Measurements from ENCODE around the gene ELP4. TPM values are rescaled to one million over a fixed set of nuclear protein-coding genes. Genes with fewer than 3 reads are reported as not detected.
"Not testable (repeated sequence)": the region's sequence is repeated elsewhere in the genome, so short reads cannot be mapped to it uniquely, and the experiment has no call there.

Gene ELP4
- total and polyA plus RNA-seq, 9 of the 15 experiments (the other 6 are each of a cell fraction or from before 2014, with no cell fraction given) = 24.1 to 60.3 (median 38.7) TPM

DNA sequence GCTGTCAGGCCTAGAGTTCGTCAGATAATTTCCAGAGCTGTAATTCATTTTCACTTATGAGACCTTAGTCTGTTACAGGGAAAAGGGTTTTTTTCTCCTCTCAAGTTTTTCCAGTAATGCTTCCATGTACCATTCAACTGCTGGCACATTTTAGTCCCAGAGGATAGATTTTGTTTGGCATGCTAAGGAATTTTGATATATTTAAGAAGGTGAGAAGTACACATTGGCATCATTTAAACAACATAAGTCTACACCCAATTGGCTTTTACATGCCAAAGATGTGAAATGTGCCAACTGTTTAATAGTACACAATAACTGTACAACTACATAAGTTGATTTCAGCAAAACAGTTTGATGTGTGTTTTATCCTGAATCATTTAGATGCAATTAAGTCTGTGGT lies 230.6 kb downstream of the ELP4 start (continued):
- TF ChIP-seq, protein P1, sequence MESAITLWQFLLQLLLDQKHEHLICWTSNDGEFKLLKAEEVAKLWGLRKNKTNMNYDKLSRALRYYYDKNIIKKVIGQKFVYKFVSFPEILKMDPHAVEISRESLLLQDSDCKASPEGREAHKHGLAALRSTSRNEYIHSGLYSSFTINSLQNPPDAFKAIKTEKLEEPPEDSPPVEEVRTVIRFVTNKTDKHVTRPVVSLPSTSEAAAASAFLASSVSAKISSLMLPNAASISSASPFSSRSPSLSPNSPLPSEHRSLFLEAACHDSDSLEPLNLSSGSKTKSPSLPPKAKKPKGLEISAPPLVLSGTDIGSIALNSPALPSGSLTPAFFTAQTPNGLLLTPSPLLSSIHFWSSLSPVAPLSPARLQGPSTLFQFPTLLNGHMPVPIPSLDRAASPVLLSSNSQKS (CRISPR knock-in tag; IDR thresholded peaks at IDR 0.05) = no peak
- no peak for TF ChIP-seq SMARCA4 (IDR thresholded peaks at IDR 0.05)
- no peak for TF ChIP-seq SIN3B (IDR thresholded peaks at IDR 0.05; ENCODE audit: low read depth)
- no peak for TF ChIP-seq NFIX (CRISPR knock-in tag; IDR thresholded peaks at IDR 0.05; ENCODE audit: low read depth)
- TF ChIP-seq, protein P2, sequence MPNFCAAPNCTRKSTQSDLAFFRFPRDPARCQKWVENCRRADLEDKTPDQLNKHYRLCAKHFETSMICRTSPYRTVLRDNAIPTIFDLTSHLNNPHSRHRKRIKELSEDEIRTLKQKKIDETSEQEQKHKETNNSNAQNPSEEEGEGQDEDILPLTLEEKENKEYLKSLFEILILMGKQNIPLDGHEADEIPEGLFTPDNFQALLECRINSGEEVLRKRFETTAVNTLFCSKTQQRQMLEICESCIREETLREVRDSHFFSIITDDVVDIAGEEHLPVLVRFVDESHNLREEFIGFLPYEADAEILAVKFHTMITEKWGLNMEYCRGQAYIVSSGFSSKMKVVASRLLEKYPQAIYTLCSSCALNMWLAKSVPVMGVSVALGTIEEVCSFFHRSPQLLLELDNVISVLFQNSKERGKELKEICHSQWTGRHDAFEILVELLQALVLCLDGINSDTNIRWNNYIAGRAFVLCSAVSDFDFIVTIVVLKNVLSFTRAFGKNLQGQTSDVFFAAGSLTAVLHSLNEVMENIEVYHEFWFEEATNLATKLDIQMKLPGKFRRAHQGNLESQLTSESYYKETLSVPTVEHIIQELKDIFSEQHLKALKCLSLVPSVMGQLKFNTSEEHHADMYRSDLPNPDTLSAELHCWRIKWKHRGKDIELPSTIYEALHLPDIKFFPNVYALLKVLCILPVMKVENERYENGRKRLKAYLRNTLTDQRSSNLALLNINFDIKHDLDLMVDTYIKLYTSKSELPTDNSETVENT (CRISPR knock-in tag; IDR thresholded peaks at IDR 0.05) = no peak
- TF ChIP-seq PHF8 (IDR thresholded peaks at IDR 0.05; ENCODE audit: borderline replicate concordance, low read length) = no peak
- TF ChIP-seq PTTG1 (tag; IDR thresholded peaks at IDR 0.05; ENCODE audit: low read depth) = no peak

DNA sequence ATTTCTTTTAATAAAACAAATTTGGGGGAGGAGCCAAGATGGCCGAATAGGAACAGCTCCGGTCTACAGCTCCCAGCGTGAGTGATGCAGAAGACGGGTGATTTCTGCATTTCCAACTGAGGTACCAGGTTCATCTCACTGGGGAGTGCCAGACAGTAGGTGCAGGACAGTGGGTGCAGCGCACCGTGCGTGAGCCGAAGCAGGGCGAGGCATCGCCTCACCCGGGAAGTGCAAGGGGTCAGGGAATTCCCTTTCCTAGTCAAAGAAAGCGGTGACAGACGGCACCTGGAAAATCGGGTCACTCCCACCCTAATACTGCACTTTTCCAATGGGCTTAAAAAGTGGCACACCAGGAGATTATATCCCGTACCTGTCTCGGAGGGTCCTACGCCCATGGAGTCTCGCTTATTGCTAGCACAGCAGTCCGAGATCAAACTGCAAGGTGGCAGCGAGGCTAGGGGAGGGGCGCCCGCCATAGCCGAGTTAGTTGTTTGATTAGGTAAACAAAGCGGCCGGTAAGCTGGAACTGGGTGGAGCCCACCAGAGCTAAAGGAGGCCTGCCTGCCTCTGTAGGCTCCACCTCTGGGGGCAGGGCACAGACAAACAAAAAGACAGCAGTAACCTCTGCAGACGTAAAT lies 231.3 kb downstream of the ELP4 start:
- H4K20me1 ChIP-seq (replicated peaks; ENCODE audit: control insufficient read depth, insufficient read depth, low read length); DNase-seq (ENCODE audit: extremely low read depth in 1 of 4, low spot score in 3 of 4); H3K27ac ChIP-seq (ENCODE audit: extremely low read depth, low read depth, low read length); H3K9me1 ChIP-seq (ENCODE audit: control insufficient read depth, insufficient read depth, low read length); intact Hi-C loops (cut with micrococcal nuclease); H3K36me3 ChIP-seq (ENCODE audit: control insufficient read depth, insufficient read depth, low read length); H2AFZ ChIP-seq (ENCODE audit: low read depth, low read length); POLR2A ChIA-PET; H3K27me3 ChIP-seq (ENCODE audit: control insufficient read depth in 2 of 2, insufficient read depth in 2 of 2, low read length in 2 of 2); H3K9me3 ChIP-seq (replicated peaks; ENCODE audit: control insufficient read depth, insufficient read depth, low read depth, low read length); H3K4me2 ChIP-seq (ENCODE audit: insufficient read depth, low read length); FAIRE-seq; H3K79me2 ChIP-seq (ENCODE audit: control insufficient read depth, insufficient read depth, low read length); ATAC-seq; BruUV-seq (replicated peaks); CTCF ChIA-PET (ENCODE audit: low intra/inter-chr PET ratio); H3K4me3 ChIP-seq; in situ Hi-C loops (cut with MboI); H3K4me1 ChIP-seq (replicated peaks in 1 of 2; ENCODE audit: control insufficient read depth in 2 of 2, insufficient read depth in 2 of 2, low read length in 2 of 2); H3K9ac ChIP-seq (ENCODE audit: insufficient read depth in 1 of 2, low read depth in 2 of 2, low read length in 2 of 2): not testable (repeated sequence)
- 92% methylated on average over 12 of the region's 26 CpGs for WGBS (ENCODE audit: insufficient coverage, low coverage, missing lambda C conversion rate)

Measured in K562 (cell line).